Endometrium (tissue), 2 donors: Measurements from ENCODE around the gene BDH1.

Experiments used
- FAIRE-seq: peaks from 2 replicates; lab custom pipeline; 2012; peaks lifted over from hg19 to GRCh38; lab: Jason Lieb, UNC
- donor health status: control.
- donor health status: control.

The BDH1 gene

DNA sequence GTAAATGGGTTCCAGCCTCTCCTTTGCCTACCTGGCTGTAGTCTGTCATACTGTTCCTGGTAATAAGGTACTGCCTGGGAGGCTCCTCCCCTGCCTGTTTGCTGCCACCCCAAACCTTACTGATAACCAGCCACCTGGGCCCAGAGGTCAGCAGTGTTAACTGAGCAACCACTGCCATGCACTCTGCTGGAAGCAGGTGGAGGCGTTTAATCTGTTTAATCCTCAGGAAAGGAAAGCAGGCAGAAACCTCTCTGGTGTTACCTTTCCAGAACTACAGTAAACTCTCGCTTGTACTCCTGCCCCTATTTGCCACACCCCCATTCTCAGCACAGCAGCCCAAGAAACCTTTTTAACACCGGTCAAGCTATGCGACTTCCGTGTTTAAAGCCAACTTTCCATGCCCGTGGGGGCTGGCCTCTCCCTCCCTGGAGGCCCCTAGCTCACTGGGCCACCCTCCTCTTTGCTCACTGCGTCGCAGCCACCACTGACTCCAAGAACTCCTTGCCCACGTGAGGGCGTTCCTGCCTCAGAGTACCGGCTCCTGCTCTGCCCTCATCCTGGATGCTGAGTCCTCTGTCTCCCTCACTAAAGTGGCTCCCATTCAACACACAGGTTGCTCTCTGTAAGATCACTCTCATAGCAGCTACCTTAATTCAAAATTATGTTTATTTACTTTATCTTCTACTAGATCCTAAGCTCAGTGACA lies 8.3 kb downstream of the BDH1 start:
- no peak for FAIRE-seq

DNA sequence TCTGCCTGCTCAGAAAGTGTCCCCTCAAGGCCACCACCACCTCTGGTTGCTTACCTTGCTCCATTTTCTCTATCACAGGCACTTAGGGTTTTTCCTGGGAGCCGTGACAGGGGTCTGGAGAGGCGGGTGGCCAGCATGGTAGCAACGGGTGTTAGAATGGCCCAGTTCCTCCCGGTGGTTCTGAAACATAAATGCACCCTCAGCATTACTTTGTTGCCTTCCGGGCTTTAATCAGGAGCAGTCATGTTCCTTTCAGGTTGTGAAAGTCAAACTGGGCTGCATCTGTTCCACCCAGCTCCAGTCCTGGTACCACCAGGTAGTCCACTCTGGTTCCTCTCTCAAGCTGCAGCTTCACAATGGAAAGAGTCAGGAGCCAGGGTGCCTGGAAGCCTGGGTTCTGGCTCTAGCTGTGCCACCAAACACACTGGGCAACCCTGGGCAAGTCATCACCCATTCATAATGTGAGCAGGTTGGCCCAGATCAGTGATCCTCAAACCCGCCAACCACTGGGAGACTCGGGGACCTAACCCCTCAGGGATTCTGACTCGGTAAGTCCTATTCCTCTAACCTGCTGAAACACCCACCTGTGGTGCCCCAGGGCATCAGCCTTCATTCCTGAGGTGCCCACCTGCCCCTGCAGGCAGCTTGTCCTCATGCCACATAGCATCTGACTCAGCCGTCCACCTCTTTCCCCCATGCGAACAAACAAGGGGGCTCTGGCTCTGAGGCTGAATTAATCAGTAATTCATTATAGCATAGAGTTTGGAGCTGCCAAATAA lies 9.3 kb downstream of the BDH1 start:
- FAIRE-seq, result no peak

DNA sequence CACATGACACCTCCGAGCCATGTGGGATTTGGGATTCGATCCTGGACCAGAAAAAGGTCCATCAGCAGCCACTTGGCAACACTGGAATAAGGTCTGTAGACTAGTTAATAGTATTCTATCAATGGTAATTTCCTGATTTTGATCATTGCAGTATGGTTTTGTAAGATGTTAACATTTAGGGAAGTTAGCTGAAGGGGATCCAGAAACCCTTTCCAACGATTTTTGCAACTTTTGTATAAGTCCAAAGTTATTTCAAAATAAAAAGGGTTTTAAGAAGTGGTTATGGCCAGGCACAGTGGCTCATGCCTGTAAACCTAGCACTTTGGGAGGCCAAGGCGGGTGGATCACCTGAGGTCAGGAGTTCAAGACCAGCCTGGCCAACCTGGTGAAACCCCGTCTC lies 10.2 kb downstream of the BDH1 start:
- FAIRE-seq, result no peak

DNA sequence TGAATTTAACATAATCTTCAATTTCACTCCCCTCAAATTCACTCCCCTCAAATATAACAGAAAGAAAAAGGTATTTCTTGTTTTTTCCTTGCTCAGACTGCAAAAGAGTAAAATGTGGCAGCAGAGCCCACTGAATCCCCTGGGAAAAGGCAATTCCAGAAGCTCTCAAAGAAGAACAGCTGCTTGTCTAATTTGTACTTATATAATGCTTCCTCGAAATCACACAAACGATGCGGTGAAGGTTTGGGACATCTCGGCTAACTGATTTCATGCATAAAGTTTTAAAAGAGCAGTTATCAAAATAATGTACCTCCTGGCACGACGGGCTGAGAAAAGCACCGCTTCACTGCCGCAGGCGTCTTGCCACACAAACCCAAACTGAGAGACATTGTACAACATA lies 10.7 kb downstream of the BDH1 start:
- FAIRE-seq, result no peak

DNA sequence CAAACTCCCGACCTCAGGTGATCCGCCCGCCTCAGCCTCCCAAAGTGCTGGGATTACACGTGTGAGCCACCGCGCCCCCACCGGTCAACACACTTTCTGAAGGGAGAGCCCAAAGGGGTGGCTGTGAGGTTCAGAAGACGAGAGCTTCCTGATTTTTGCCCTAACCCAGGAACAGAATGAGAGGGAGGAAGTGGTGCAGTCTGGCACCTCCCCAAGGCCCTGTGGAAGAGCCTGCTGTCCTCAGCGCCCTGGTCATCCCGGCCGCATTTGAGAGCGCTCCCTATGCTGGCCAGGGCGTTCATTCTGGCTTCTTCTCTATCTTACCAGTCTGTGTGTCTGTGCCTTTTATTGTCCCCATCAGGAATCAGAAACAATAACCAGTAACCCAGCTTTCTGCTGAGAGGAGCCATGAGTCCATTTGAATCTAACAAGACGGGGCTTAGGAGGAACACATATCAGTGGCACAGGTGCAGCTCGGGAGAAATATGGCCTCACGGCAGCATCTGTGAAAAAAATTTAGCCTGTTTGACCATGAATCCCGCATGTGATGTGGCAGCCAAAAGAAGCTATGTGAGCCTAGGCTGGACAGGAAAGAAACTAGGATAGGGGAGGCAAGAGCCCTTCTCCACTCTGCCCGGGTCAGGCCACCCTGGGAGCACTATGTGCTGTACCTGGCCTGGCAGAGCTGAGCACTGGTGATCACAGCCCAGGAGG lies 12.9 kb downstream of the BDH1 start:
- no peak for FAIRE-seq

DNA sequence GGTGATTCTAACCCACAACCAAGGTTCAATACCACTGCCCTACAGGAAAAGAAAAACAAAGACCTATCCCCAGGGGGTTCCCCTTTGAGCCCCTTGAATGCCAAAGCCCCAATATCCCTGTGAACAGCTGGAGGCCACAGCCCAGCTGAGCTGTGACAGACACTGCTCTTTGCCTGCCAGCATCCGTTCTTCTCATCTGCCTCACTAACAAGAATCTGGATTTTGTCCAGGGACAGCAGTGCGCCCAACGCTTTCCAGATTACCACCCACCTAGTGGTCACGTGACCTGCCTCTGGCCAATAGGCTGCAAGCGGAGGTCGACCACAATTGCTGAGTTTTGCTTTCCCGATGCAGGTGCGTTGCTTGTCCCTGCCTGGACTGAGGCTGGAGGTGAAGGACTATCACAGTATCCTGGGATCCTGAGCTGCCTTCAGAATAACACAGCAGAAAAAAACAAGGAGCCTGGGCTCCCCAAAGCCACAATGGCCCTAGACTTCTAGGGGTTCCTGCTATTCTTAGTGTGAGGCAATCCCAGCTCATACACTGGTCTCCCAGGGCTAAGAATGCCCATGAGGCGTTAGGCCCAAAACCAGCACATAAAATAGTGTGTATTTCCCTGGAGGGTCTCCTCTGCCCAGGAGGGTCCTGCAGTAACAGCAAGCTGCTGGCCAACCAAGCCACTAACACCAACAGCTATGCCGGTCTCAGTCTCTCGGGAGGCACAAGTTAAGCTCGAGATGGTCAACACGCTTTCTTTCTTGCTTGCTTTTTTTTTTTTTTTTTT lies 13.8 kb downstream of the BDH1 start:
- FAIRE-seq, result no peak

DNA sequence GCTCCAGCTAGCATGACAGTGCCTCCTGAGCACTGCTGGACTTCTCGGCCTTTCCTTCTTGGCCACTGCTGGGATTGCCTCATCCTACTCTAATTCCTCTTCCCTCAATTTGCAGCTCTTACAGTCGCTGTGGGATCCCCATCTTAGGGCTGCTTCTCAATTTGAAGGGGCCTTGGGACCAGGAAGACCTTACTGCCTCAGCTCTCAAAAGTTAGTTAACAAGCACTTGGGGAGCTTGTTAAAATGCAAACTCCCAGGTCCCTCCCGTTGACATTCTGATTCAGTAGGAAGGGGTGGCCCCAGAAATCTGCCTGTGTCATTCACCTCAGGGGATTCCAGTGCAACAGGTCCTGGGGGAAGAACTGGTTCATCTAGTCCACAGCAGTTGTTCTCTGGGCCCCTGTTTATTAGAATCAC lies 14.8 kb downstream of the BDH1 start:
- FAIRE-seq, result no peak

DNA sequence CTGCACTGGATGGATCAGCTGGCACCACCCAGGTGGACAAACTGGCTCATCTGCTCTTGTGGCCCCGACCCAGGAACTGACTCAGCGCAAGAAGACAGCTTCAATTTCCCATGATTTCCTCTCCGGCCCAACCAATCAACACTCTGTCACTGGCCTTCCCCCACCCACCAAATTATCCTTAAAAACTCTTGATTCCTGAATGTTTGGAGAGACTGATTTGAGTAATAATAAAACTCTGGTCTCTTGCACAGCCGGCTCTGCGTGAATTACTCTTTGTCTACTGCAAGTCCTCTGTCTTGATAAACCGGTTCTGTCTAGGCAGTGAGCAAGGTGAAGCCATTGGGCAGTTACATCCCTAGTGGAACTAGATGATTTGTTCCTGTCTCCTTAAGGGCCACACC lies 16.1 kb downstream of the BDH1 start:
- no peak for FAIRE-seq

DNA sequence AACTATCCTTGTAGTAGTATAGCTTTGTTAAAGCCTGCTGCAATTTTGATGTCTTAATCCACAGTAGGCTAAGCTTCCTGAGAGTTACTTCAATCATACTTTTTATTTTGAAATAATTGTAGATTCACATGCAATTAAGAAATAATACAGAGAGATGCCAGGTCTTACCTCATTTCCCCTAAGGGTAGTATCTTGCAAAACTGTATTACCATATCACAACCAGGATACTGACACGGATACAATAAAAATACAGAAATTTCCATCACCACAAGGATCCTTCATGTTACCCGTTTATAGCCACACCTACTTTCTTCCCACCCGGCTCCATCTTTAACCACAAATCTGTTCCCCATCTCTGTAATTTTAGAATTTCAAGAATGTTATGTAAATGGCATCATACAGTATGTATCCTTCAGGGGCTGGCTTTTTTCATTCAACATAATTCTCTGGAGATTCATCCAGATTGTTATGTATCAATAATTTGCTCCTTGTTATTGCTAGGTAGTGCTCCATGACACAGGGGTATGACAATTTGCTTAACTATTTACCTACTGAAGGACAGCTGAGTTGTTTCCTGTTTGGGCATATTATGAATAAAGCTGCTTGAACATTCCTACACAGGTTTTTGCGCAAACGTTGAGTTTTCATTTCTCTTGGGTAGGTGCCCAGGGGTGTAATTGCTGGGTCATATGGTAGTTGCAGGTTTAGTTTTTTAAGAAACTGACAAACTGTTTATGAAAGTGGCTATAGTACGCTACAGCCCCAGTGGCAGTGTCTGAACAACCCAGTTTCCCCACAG lies 21.6 kb downstream of the BDH1 start:
- FAIRE-seq, result no peak

DNA sequence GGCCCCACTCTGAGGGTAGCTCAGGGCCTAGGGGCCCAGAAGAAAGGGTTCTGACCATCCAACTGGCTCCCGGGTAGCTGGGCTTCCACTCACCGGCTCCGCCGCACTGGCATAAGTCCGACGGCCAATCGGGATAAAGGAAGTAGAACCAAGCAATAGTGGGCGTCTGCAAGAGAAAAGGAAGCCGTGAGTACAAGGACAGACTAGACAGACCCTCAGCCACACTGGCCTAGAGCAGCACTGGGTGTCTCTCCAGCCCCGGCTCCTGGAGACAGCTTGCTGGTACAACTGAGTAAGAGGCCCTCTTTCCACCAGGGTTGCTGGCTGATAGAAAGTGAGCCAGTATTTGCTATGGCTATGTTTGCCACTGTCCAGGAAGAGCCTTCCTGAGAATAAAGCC lies 22.4 kb downstream of the BDH1 start:
- FAIRE-seq, result no peak

DNA sequence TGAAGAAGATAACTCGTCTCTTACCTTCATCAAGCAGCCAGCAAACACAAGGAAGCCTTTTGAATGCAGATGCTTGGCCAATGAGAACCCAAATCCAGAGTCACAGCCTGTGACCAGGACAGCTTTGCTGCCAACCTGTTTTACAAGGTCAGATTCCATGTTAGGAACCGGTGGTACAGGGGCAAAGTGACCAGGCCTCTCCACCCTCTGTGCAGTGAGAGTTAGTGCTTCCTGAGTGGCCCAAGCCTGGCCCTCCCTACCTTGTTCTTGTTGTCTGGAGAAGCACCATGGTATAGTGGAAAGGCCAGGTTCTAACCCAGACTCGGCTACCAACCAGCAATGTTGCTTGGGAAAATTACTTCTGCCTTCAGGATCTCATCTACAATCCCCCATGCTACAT lies 23.4 kb downstream of the BDH1 start:
- FAIRE-seq, result no peak

DNA sequence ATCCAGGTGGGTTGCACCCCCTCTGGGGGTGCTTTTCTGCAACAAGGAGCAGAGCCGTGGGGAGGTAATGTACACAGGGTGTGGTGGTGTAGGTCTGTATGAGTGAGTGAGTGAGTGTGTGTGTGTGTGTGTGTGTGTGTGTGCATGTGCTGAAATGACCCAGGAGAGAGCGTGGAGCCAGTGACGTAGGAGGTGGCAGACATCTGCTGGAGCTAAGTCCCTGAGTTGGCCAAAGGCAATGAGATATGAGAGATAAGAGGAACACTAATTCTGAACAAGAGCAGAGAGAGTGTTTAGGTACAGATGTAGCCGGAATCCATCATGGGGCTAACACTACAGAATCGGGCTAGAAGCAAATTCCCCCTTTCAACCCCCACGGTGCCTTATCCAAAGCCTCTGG lies 27.6 kb downstream of the BDH1 start:
- no peak for FAIRE-seq

DNA sequence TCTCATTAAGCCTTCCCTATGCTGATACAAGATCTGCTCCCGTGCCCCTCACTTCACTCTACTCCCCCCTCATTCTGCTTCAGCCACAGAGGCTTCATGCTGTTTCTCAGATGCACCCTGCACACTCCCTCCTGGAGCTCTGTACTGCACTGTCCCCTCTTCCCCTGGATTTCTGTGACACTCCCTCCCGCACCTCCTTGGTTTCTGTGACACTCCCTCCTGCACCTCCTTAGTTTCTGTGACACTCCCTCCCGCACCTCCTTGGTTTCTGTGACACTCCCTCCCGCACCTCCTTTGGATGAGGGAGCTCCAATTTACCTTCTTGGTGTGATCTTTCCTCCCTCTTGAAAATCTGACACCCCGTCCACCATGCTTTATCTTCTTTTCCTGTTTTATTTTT lies 28.2 kb downstream of the BDH1 start:
- no peak for FAIRE-seq

DNA sequence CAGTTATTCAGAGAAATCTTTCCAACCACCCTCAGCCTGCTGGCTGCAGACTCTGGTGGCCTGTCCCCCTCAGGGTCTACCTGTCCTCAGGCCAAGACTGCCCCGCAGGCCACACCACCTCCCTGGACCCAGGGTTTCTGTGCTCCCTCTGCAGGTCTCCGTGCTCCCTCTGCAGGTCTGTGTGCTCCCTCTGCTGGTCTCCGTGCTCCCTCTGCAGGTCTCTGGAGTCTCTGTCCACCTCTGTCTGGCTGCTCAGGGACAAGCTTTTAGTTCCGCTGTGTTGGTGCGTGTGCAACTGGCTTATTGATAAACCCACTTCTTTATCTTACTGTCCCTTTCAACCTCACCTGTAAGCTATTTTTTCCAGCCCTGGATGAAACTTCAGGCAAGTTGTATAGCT lies 30.1 kb downstream of the BDH1 start:
- no peak for FAIRE-seq

DNA sequence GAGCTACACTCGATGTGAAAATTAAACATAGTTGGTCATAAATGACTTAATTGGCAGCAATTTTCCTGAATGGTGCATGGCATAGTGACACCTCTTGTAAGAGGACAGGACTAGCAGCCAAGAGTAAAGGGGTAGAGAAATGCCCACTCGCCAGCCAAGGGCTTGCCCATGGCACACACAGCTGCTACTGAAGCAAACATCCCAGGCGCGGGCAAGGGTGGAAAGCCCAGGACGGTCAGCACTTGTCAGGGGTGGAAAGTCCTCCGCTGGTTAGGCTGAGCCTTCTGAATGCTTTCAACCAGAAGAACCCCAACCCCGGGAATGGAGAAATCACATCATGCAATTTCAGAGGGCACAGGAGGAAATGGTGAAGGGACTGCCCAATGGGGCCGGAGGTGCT lies 31.6 kb downstream of the BDH1 start:
- no peak for FAIRE-seq

DNA sequence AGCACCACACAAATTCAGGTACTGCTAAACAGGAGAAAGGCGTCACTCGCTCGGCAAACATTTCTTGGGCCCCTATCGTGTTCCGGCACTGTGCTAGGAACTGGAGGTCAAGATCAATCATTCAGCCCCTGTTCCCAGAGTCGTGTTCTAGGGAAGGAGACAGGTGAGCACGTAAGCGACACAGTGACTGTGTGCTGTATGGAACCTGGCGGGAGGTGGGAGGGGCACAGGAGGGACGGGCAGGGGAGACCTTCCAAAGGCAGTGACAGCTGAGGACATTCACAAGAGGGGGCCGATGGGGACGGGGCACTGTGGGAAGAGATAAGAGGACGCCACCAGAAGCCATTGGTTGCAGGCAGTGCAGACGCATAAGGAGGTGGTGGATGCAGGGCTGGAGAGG lies 32.2 kb downstream of the BDH1 start:
- FAIRE-seq, result no peak

DNA sequence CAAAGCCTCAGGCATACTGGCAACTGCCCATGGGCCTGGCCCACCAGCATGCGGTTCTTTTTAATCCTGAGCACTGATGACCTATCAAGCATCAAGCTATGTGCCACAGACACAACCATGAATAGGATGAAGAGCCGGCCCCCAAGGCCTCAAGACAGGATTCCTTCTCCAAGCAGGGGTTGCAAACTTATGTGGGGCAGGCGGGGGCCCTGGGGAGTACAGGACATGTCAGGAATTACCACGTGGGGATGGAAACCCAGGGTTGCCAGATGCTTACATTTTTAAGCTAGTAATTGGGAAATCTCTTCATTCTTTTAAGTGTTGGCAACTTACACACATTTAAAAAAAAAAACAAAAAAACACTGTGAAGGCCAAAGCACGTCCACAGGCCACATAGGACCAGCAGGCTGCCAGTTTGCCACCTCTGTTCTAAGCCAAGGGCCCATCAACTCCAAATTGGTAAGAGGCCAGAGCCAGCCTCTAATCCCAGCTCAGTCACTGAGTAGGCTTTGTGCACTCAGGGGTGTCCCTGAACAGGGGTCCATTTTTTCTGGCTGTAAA lies 32.8 kb downstream of the BDH1 start:
- no peak for FAIRE-seq

DNA sequence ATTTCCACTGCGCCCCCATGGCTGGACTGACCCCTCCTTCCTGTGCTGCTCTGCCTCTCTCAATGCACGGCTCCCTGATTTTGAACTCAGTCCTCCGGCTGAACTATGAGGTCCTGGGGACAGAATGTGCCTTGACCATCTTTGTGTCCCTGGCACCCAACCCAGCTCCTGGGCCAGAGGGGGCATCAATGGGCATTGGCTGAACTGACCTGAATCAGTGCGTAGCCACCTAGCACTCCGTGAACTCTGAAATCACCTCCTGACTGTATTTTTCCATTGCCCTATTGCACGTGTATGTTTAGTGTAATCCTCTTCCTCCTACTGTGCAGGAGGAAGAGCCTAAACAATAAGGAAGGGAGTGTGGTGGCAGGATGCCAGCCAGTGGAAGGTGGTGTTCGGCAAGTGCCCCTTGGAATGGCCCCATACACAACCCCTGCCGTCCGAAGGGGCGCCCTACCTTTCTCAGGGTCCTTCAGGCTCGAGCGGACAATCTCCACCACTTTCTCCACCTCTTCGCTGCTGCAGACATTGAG lies 33.5 kb downstream of the BDH1 start:
- no peak for FAIRE-seq

DNA sequence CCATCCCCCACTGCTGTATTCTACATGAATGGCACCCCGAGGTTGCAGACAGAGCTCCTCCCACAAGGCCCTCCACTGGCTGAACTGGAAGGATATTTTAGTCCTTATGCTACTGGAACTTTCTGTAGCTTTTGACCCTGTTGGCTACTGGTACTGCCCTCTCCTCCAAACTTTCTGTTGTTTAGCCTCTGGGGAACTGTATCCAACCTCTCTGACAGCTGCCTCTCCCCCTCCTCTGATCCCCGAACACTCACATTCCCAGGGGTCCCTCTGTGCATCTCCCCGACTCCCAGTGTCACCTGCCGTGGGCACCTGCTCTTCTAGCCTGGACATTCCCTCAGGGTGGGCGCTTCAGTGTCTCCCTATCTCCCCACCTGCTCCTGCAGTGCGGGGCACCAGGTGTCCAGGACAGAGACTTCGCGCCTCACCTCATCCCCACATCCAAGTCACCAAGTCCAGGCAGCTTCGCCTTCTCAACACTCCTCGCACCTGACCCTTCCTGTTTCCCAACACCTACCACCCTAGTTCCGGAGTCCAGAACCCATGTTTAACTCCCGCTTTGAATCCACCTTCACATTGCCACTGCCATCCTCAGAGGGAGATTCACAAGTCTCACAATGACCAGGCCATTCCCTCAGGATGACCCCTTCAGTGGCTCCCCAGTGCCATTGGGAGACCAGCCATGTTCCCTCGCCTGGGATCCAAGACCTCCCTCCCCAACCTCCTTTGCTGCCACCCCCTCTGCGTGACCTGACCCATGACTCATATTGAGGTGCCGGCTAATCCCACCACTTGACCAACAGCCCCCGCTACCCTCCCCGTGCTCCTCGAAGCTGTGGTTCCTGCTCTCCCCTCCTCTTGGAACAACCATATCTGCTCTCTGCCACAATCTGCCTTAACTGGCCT lies 34.2 kb downstream of the BDH1 start:
- FAIRE-seq, result no peak
